ENCODE results near the gene IRGC.
A peak's percentile ranks its signal among the peaks of the same experiment; 100 is the strongest.

IRGC gene

GRCh38 chr19:43723588-43723987 is 7.7 kb downstream of the IRGC start:
- DNase-seq (ENCODE audit: low read depth, low spot score), result no peak

GRCh38 chr19:43724896-43725295 is 9.0 kb downstream of the IRGC start:
- DNase-seq (ENCODE audit: low read depth, low spot score), result no peak

- DNase-seq (ENCODE audit: low read depth, low spot score), result no peak
Observed at GRCh38 chr19:43725468-43725867, 9.6 kb downstream of the IRGC start.

GRCh38 chr19:43726736-43727592 is 11.1 kb downstream of the IRGC start:
- DNase-seq (ENCODE audit: low read depth, low spot score), result no peak

GRCh38 chr19:43727593-43727853 is 11.6 kb downstream of the IRGC start:
- no peak for DNase-seq (ENCODE audit: low read depth, low spot score)

GRCh38 chr19:43729919-43730318 is 14.0 kb downstream of the IRGC start:
- DNase-seq (ENCODE audit: low read depth, low spot score), result no peak

- DNase-seq (ENCODE audit: low read depth, low spot score), result peak; percentile 58
Observed at GRCh38 chr19:43731346-43731745, 15.5 kb downstream of the IRGC start.

- DNase-seq (ENCODE audit: low read depth, low spot score), result peak; percentile 95
Observed at GRCh38 chr19:43731846-43732245, 16.0 kb downstream of the IRGC start.

- DNase-seq (ENCODE audit: low read depth, low spot score), result no peak
Observed at GRCh38 chr19:43735013-43735412, 19.1 kb downstream of the IRGC start.

GRCh38 chr19:43735957-43736356 is 20.1 kb downstream of the IRGC start:
- no peak for DNase-seq (ENCODE audit: low read depth, low spot score)

GRCh38 chr19:43738780-43739211 is 22.9 kb downstream of the IRGC start:
- no peak for DNase-seq (ENCODE audit: low read depth, low spot score)

GRCh38 chr19:43739439-43740235 is 23.8 kb downstream of the IRGC start:
- DNase-seq (ENCODE audit: low read depth, low spot score), result no peak

GRCh38 chr19:43741075-43741825 is 25.4 kb downstream of the IRGC start:
- DNase-seq (ENCODE audit: low read depth, low spot score), result no peak

GRCh38 chr19:43743059-43743458 is 27.2 kb downstream of the IRGC start:
- no peak for DNase-seq (ENCODE audit: low read depth, low spot score)

GRCh38 chr19:43747557-43748204 is 31.8 kb downstream of the IRGC start:
- DNase-seq (ENCODE audit: low read depth, low spot score), result no peak

GRCh38 chr19:43748205-43748594 is 32.3 kb downstream of the IRGC start:
- DNase-seq (ENCODE audit: low read depth, low spot score), result no peak

- no peak for DNase-seq (ENCODE audit: low read depth, low spot score)
Observed at GRCh38 chr19:43748685-43749084, 32.8 kb downstream of the IRGC start.

GRCh38 chr19:43749152-43749551 is 33.3 kb downstream of the IRGC start:
- no peak for DNase-seq (ENCODE audit: low read depth, low spot score)

- no peak for DNase-seq (ENCODE audit: low read depth, low spot score)
Observed at GRCh38 chr19:43749898-43750297, 34.0 kb downstream of the IRGC start.

GRCh38 chr19:43751466-43752220 is 35.8 kb downstream of the IRGC start:
- no peak for DNase-seq (ENCODE audit: low read depth, low spot score)

- no peak for DNase-seq (ENCODE audit: low read depth, low spot score)
Observed at GRCh38 chr19:43752287-43752875, 36.5 kb downstream of the IRGC start.
